SK-N-SH (cell line): ENCODE results near the gene NPAS3. TPM values are rescaled to one million over a fixed set of nuclear protein-coding genes. Genes with fewer than 3 reads are reported as not detected.

Source experiments
- CTCF ChIA-PET: fragments of 300-600, 350-600 bp; formaldehyde crosslinking; extraction: SDS; loops from one replicate; lab custom pipeline; 2021; lab: Yijun Ruan, JAX
- POLR2A ChIA-PET: fragments of 350-600 bp; sonication (Branson Sonifier 250); formaldehyde crosslinking; extraction: SDS; loops from one replicate; lab custom pipeline; 2020; ENCODE audit warnings: antibody characterized with exemption, inconsistent platforms; lab: Yijun Ruan, JAX
- DNase-seq: peaks from one replicate; pipeline ENCODE4 v3.0.0; 2012
- H2AFZ ChIP-seq: fragments of 200-600 bp; sonication (generic); 2 replicates; pipeline ENCODE4 v1.8.1; 2016; ENCODE audit warnings: antibody characterized with exemption, mild to moderate bottlenecking, low read depth
- H3F3A ChIP-seq: fragments of 200-600 bp; sonication (generic); replicated peaks from 2 replicates; pipeline ENCODE3; 2016; ENCODE audit warnings: antibody characterized with exemption, mild to moderate bottlenecking; ENCODE audit not compliant: insufficient read depth
- H3K27ac ChIP-seq, 2 experiments: fragments of 200-500 bp in 1 of 2; fragments of 200-600 bp in 1 of 2; sonication (Bioruptor generic) in 1 of 2; sonication (generic), shearing (Covaris generic) in 1 of 2; 2 replicates each; pipeline versions ENCODE4 v1.5.1 to v1.6.1; 2014 to 2016; ENCODE audit warnings: low read depth in 2 of 2, inconsistent platforms in 1 of 2, low read length in 1 of 2, mild to moderate bottlenecking in 1 of 2, mixed read lengths in 1 of 2
- H3K27me3 ChIP-seq: fragments of 200-600 bp; sonication (generic), shearing (Covaris generic); 2 replicates; pipeline ENCODE4 v1.6.1; 2016; ENCODE audit warnings: mixed run types; ENCODE audit not compliant: insufficient read depth
- H3K36me3 ChIP-seq, 2 experiments: fragments of 200-500 bp in 1 of 2; fragments of 200-600 bp in 1 of 2; sonication (Bioruptor generic) in 1 of 2; sonication (generic) in 1 of 2; replicated peaks in 1 of 2; 2 replicates each; pipeline versions ENCODE3 to v1.5.1; 2014 to 2016; ENCODE audit warnings: low read length in 1 of 2, mild to moderate bottlenecking in 1 of 2; ENCODE audit not compliant: insufficient read depth in 2 of 2, control insufficient read depth in 1 of 2
- H3K4me1 ChIP-seq, 2 experiments: fragments of 200-500 bp in 1 of 2; fragments of 200-600 bp in 1 of 2; sonication (Bioruptor generic) in 1 of 2; sonication (generic), shearing (Covaris generic) in 1 of 2; 2 replicates each; pipeline versions ENCODE4 v1.5.1 to v1.6.1; 2014 to 2016; ENCODE audit warnings: low read depth in 1 of 2, low read length in 1 of 2, mixed run types in 1 of 2; ENCODE audit not compliant: insufficient read depth in 2 of 2, control insufficient read depth in 1 of 2
- H3K4me2 ChIP-seq: fragments of 200-600 bp; sonication (generic), shearing (Covaris generic); 2 replicates; pipeline ENCODE4 v1.6.1; 2017; ENCODE audit warnings: mixed run types
- H3K4me3 ChIP-seq, 2 experiments: fragments of 200-500 bp in 1 of 2; fragments of 200-600 bp in 1 of 2; sonication (Bioruptor generic) in 1 of 2; sonication (generic), shearing (Covaris generic) in 1 of 2; 2 replicates each; pipeline versions ENCODE4 v1.5.1 to v1.8.1; 2014 to 2016; ENCODE audit warnings: low read depth in 2 of 2, inconsistent platforms in 1 of 2, low read length in 1 of 2, mild to moderate bottlenecking in 1 of 2, mixed read lengths in 1 of 2, moderate library complexity in 1 of 2
- H3K79me2 ChIP-seq: fragments of 200-600 bp; sonication (generic); 2 replicates; pipeline ENCODE4 v1.8.1; 2017; ENCODE audit warnings: mild to moderate bottlenecking; ENCODE audit not compliant: insufficient read depth
- H3K9ac ChIP-seq: fragments of 200-600 bp; sonication (generic); 2 replicates; pipeline ENCODE4 v1.6.1; 2017; ENCODE audit warnings: mixed run types
- H3K9me2 ChIP-seq: fragments of 200-600 bp; sonication (generic); 2 replicates; pipeline ENCODE4 v1.6.1; 2017; ENCODE audit warnings: mixed run types
- H3K9me3 ChIP-seq: fragments of 200-600 bp; sonication (generic); 2 replicates; pipeline ENCODE4 v1.6.1; 2017; ENCODE audit warnings: mixed run types, mild to moderate bottlenecking, moderate library complexity
- H4K20me1 ChIP-seq: fragments of 200-600 bp; sonication (generic); 2 replicates; pipeline ENCODE4 v1.6.1; 2017; ENCODE audit warnings: mild to moderate bottlenecking, mixed run types; ENCODE audit not compliant: insufficient read depth
- CHD2 ChIP-seq: fragments of 150-350 bp; IDR thresholded peaks from 2 replicates; pipeline ENCODE4 v1.6.1; 2018; ENCODE audit warnings: low read length; ENCODE audit not compliant: partially characterized antibody
- ELF1 ChIP-seq: IDR thresholded peaks from 2 replicates; pipeline ENCODE4 v1.4.0; 2012
- FOSL2 ChIP-seq: IDR thresholded peaks from 2 replicates; pipeline ENCODE4 v1.4.0; 2012; ENCODE audit warnings: low read depth, mild to moderate bottlenecking, moderate library complexity, borderline replicate concordance
- GATA2 ChIP-seq: sonication (generic); formaldehyde crosslinking; IDR thresholded peaks from 2 replicates; pipeline ENCODE4 v1.5.0; 2020; ENCODE audit warnings: mild to moderate bottlenecking, missing genetic modification reagents
- MXI1 ChIP-seq: IDR thresholded peaks from 2 replicates; pipeline ENCODE4 v1.6.1; 2012; ENCODE audit warnings: mild to moderate bottlenecking, low read depth, low read length, improper control_type of control experiment
- RXRA ChIP-seq: IDR thresholded peaks from 2 replicates; pipeline ENCODE4 v1.4.0; 2012; ENCODE audit warnings: low read depth, mild to moderate bottlenecking, borderline replicate concordance
- SMC3 ChIP-seq: IDR thresholded peaks from 2 replicates; pipeline ENCODE4 v1.6.1; 2012; ENCODE audit warnings: low read depth, low read length, improper control_type of control experiment
- TAF1 ChIP-seq: IDR thresholded peaks from 2 replicates; pipeline ENCODE4 v1.6.1; 2012; ENCODE audit warnings: low read depth, mild to moderate bottlenecking, low read length, moderate library complexity, borderline replicate concordance
- WGBS: methylation state at CpG from one replicate; pipeline ENCODE4 v1.1.6; 2017; ENCODE audit warnings: low lambda C conversion rate; 5-methylcytosine and 5-hydroxymethylcytosine counted together
- polyA plus RNA-seq, 3 experiments: library from polyadenylated mRNA; depleted of rRNA; stranded (reverse); fragments of >200 nt; gene quantifications; 2 replicates each; pipeline ENCODE4 v1.2.3, GENCODE V29; 2012
- TF ChIP-seq, protein P1 (sequence below): fragments of 200-600 bp; sonication (generic); IDR thresholded peaks from 2 replicates; pipeline ENCODE4 v1.6.1; 2017; ENCODE audit warnings: antibody characterized with exemption, mild to moderate bottlenecking, moderate library complexity
- TF ChIP-seq, protein P2 (sequence below): IDR thresholded peaks from 2 replicates; pipeline ENCODE4; 2012
- TF ChIP-seq, protein P3 (sequence below): fragments of 150-350 bp; IDR thresholded peaks from 2 replicates; pipeline ENCODE4 v1.6.1; 2016; ENCODE audit warnings: mild to moderate bottlenecking, low read depth, low read length

Gene NPAS3
- polyA plus RNA-seq, 1 of the 3 experiments (the other 2 are of a cell fraction): 4.3 TPM

DNA sequence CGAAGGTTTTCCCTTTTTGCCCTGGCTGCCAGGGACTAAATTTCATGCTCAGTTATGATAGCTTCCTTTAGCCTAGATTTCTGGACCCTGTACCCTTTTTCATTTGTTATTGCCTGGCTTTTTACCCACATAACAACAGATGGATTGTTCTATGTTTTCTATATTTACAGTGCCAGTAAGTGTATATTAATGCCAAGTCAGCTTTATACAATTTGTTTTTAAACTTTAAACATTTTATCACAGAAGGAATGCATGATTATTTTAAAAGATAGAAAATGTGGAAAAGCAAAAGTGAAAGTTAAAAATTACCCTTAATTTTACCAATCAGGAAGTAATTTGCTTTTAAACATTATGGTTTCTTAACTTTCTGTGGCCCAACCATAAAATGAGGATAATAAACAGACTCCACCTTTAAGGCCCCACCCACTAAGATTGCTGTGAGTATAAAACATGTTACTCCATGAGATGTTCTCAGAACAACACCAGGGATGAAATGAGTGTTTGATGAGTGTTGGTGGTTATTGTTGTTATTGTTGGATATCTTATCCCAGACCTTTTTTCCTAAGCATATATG lies 515.4 kb downstream of the NPAS3 start:
- Histone ChIP-seq H3F3A (no peaks in the 10 kb centered on the region), H3K4me3 (no peak overlapping the region), H3K9me2 (no peaks in the 10 kb centered on the region), H3K9me3 (no peaks in the 10 kb centered on the region), H3K4me1 (peaks cover 0 to 18% of the 10 kb centered on the region in 2 experiments; a peak in 2 of 4 replicates), H3K79me2 (no peaks in the 10 kb centered on the region), H3K27ac (no peak overlapping the region), H4K20me1 (no peaks in the 10 kb centered on the region), H3K4me2 (0 out of 2 replicates have a peak overlapping the region, but pooled peaks have one; percentile 38), H3K9ac (no peak overlapping the region), H2AFZ (no peak overlapping the region), H3K36me3 (no peaks in the 10 kb centered on the region), H3K27me3 (no peaks in the 10 kb centered on the region)
- ChIA-PET POLR2A (no interaction called here), CTCF (interaction anchor here (1.8 kb wide), 1 partner anchor 339 kb away, joined by 5 read pairs; no protein-coding TSS in a partner anchor)
- 50% methylated on average over 1 of the region's 1 CpG for WGBS
- no peak for TF ChIP-seq FOSL2
- TF ChIP-seq, protein P1, sequence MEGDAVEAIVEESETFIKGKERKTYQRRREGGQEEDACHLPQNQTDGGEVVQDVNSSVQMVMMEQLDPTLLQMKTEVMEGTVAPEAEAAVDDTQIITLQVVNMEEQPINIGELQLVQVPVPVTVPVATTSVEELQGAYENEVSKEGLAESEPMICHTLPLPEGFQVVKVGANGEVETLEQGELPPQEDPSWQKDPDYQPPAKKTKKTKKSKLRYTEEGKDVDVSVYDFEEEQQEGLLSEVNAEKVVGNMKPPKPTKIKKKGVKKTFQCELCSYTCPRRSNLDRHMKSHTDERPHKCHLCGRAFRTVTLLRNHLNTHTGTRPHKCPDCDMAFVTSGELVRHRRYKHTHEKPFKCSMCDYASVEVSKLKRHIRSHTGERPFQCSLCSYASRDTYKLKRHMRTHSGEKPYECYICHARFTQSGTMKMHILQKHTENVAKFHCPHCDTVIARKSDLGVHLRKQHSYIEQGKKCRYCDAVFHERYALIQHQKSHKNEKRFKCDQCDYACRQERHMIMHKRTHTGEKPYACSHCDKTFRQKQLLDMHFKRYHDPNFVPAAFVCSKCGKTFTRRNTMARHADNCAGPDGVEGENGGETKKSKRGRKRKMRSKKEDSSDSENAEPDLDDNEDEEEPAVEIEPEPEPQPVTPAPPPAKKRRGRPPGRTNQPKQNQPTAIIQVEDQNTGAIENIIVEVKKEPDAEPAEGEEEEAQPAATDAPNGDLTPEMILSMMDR: no peak
- TF ChIP-seq ELF1: no peak
- TF ChIP-seq, protein P2, sequence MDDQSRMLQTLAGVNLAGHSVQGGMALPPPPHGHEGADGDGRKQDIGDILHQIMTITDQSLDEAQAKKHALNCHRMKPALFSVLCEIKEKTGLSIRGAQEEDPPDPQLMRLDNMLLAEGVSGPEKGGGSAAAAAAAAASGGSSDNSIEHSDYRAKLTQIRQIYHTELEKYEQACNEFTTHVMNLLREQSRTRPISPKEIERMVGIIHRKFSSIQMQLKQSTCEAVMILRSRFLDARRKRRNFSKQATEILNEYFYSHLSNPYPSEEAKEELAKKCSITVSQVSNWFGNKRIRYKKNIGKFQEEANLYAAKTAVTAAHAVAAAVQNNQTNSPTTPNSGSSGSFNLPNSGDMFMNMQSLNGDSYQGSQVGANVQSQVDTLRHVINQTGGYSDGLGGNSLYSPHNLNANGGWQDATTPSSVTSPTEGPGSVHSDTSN: no peak
- TF ChIP-seq TAF1: no peak
- no peak for TF ChIP-seq RXRA
- DNase-seq: no peak

DNA sequence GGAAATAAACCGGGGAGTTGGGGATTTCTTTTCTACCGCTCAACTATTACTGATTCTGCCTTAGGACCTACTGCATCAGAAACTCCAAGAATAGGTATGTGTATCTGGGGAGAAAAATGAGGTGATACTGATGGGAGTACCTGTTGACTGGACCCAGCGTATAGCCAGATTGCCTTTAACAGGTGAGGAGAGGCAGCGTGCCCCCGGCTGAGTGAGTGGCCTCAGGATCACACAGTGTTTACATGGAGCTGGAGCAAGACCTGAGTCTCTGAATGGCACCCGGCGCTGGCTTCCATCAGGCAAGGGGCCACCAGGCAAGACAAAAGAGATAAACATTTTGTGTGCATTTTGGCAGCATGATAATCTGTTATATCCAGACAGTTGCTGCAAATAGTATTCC lies 516.0 kb downstream of the NPAS3 start:
- Histone ChIP-seq H3K27me3 (no peaks in the 10 kb centered on the region), H3K9ac (no peak overlapping the region), H3K9me3 (no peaks in the 10 kb centered on the region), H3K4me3 (no peak overlapping the region), H2AFZ (no peak overlapping the region), H4K20me1 (no peaks in the 10 kb centered on the region), H3K79me2 (no peaks in the 10 kb centered on the region), H3K9me2 (no peaks in the 10 kb centered on the region), H3K36me3 (no peaks in the 10 kb centered on the region), H3F3A (no peaks in the 10 kb centered on the region), H3K27ac (no peak overlapping the region), H3K4me2 (no peak overlapping the region), H3K4me1 (peaks cover under 1 to 17% of the 10 kb centered on the region in 2 experiments; a peak in 2 of 4 replicates)
- WGBS: 77% methylated on average over 7 of the region's 7 CpGs
- no peak for DNase-seq
- ChIA-PET CTCF (interaction anchor here (1.8 kb wide), 1 partner anchor 338 kb away, joined by 5 read pairs; no protein-coding TSS in a partner anchor), POLR2A (no interaction called here)
- TF ChIP-seq GATA2 (CRISPR knock-in tag): no peak
- no peak for TF ChIP-seq SMC3
- TF ChIP-seq, protein P3, sequence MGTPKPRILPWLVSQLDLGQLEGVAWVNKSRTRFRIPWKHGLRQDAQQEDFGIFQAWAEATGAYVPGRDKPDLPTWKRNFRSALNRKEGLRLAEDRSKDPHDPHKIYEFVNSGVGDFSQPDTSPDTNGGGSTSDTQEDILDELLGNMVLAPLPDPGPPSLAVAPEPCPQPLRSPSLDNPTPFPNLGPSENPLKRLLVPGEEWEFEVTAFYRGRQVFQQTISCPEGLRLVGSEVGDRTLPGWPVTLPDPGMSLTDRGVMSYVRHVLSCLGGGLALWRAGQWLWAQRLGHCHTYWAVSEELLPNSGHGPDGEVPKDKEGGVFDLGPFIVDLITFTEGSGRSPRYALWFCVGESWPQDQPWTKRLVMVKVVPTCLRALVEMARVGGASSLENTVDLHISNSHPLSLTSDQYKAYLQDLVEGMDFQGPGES: no peak
- TF ChIP-seq CHD2: no peak
- TF ChIP-seq, protein P2: no peak
- TF ChIP-seq MXI1: no peak
